CD4-positive, alpha-beta T cell treated with Interferon alpha-2 for 1 hour (primary cell): Measurements from ENCODE around the gene MALSU1.
"Not testable (repeated sequence)": the region's sequence is repeated elsewhere in the genome, so short reads cannot be mapped to it uniquely, and the experiment has no call there.

Source experiments
- DNase-seq, 2 donors: peaks; one replicate each; pipeline ENCODE4 v3.0.0-alpha.2; 2020 to 2022

The MALSU1 gene

GRCh38 chr7:23287612-23288011, 11.5 kb upstream of the MALSU1 start:
- no peak for DNase-seq

GRCh38 chr7:23290993-23291392, 8.1 kb upstream of the MALSU1 start:
- no peak for DNase-seq

GRCh38 chr7:23291957-23292560, 7.1 kb upstream of the MALSU1 start:
- DNase-seq = no peak

GRCh38 chr7:23292623-23293022, 6.5 kb upstream of the MALSU1 start:
- no peak for DNase-seq

- no peak for DNase-seq
These were observed 5.6 kb upstream of the MALSU1 start for GRCh38 chr7:23293500-23294073.

GRCh38 chr7:23294549-23295400, 4.4 kb upstream of the MALSU1 start:
- no peak for DNase-seq

GRCh38 chr7:23295401-23295697, 3.8 kb upstream of the MALSU1 start:
- no peak for DNase-seq

GRCh38 chr7:23298141-23298881, 828 bp upstream of the MALSU1 start:
- peak in 1 of 2 donors; percentile 6 for DNase-seq

GRCh38 chr7:23299770-23300300, 696 bp downstream of the MALSU1 start:
- DNase-seq = no peak

GRCh38 chr7:23306936-23307521, 7.9 kb downstream of the MALSU1 start:
- no peak for DNase-seq

GRCh38 chr7:23308754-23309153, 9.6 kb downstream of the MALSU1 start:
- DNase-seq = no peak

- DNase-seq = not testable (repeated sequence)
These were observed 13.0 kb downstream of the MALSU1 start for GRCh38 chr7:23312141-23312540.

- no peak for DNase-seq
These were observed 16.2 kb downstream of the MALSU1 start for GRCh38 chr7:23315366-23315765.

- no peak for DNase-seq
These were observed 32.0 kb downstream of the MALSU1 start for GRCh38 chr7:23331132-23331531.

GRCh38 chr7:23332193-23332592, 33.1 kb downstream of the MALSU1 start:
- DNase-seq = no peak

- no peak for DNase-seq
These were observed 33.9 kb downstream of the MALSU1 start for GRCh38 chr7:23332910-23333612.

- DNase-seq = no peak
These were observed 34.6 kb downstream of the MALSU1 start for GRCh38 chr7:23333671-23334246.

- DNase-seq = no peak
These were observed 35.4 kb downstream of the MALSU1 start for GRCh38 chr7:23334482-23335056.

GRCh38 chr7:23335136-23335535, 36.0 kb downstream of the MALSU1 start:
- no peak for DNase-seq

- no peak for DNase-seq
These were observed 36.5 kb downstream of the MALSU1 start for GRCh38 chr7:23335621-23336020.

- DNase-seq = no peak
These were observed 36.9 kb downstream of the MALSU1 start for GRCh38 chr7:23336086-23336485.
